GM19193 (cell line): ENCODE measurements around the gene KIR3DL3.
"Not testable (repeated sequence)": the region's sequence is repeated elsewhere in the genome, so short reads cannot be mapped to it uniquely, and the experiment has no call there.

Experiments
- POLR2A ChIP-seq: IDR thresholded peaks from 4 replicates; pipeline ENCODE4 v1.6.1; 2011; ENCODE audit not compliant: insufficient read depth, insufficient read length; ENCODE audit errors: extremely low read depth

KIR3DL3 gene

DNA sequence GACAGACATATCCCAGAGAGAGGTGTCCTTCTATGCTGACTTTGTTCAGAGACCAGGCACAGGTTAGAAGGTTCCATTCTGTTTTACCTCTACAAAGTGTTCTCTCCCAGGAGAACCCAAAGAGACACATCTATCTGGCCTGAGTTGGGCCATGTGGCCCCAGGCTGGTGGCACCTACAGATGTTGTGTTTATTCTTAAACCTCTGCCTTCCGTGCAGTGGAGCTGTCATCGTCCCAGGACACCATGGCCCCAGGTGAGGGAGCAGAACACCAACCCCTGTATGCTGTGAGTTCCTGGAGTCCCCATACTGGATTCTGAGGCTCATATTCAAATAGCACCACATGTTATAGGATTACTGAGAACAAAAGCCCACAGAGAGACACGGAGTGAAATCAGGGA lies 3.9 kb downstream of the KIR3DL3 start:
- TF ChIP-seq POLR2A: no peak

DNA sequence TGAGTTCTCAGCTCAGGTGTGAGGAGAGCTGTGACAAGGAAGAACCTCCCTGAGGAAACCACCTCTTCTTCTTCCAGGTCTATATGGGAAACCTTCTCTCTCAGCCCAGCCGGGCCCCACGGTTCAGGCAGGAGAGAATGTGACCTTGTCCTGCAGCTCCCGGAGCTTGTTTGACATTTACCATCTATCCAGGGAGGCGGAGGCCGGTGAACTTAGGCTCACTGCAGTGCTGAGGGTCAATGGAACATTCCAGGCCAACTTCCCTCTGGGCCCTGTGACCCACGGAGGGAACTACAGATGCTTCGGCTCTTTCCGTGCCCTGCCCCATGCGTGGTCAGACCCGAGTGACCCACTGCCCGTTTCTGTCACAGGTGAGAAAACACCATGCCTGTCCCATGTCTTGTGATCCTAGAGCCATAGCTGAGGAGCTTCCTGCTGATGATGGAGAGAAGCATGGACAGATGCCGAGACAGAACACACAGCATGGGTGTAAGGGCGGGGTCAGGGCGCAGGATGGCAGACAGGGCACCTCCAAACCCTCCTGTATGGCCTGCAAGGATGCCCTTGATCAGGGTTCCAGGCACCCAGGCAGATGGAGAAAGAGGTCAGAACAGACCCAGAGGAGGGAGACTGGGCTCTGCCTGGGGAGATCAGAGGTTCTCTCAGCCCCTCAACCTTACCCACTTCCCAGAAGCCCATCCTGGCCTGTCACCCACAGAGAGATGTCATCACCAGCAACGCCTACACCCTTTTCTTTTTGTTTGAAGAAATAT lies 5.4 kb downstream of the KIR3DL3 start:
- TF ChIP-seq POLR2A: no peak

DNA sequence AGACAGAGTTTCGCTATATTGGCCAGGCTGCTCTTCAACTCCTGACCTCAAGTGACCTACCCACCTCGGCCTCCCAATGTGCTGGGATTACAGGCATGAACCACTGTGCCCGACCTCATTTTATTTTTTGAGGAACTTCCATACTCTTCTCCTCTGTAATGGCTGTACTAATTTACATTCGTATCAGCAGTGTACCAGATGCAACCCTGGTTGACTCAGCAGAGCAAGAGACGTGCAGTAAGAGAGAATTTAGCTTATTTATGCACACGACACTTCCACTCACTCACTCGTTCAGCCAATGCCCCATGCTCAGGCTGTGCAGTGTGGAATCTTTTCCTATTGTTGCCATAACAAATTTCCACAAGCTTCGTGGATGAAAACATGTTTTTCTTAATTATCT lies 6.9 kb downstream of the KIR3DL3 start:
- TF ChIP-seq POLR2A: no peak

DNA sequence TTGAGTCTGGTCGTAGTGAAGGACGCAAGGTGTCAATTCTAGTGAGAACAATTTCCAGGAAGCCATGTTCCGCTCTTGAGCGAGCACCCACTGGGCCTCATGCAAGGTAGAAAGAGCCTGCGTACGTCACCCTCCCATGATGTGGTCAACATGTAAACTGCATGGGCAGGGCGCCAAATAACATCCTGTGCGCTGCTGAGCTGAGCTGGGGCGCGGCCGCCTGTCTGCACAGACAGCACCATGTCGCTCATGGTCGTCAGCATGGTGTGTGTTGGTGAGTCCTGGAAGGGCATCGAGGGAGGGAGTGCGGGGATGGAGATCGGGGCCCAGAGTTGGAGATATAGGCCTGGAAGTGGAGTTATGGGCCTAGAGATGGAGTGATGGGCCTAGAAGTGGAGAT lies 14.1 kb downstream of the KIR3DL3 start, which contains the start of gene KIR2DL3:
TSS of gene KIR2DL3 (plus strand) at position 208 of the 400 bp plus-strand sequence. CDS start at position 241, 33 bp downstream.
- TF ChIP-seq POLR2A: not testable (repeated sequence)

DNA sequence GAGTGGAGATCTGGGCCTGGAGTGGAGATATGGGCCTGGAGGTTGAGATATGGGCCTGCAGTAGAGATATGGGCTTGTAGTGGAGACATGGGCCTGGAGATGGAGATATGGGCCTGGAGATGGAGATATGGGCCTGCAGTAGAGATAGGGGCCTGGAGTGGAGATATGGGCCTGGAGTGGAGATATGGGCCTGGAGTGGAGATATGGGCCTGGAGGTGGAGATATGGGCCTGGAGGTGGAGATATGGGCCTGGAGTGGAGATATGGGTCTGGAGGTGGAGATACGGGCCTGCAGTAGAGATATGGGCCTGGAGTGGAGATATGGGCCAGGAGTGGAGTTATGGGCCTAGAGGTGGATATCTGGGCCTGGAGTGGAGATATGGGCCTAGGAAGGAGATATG lies 14.5 kb downstream of the KIR3DL3 start:
- no peak for TF ChIP-seq POLR2A

DNA sequence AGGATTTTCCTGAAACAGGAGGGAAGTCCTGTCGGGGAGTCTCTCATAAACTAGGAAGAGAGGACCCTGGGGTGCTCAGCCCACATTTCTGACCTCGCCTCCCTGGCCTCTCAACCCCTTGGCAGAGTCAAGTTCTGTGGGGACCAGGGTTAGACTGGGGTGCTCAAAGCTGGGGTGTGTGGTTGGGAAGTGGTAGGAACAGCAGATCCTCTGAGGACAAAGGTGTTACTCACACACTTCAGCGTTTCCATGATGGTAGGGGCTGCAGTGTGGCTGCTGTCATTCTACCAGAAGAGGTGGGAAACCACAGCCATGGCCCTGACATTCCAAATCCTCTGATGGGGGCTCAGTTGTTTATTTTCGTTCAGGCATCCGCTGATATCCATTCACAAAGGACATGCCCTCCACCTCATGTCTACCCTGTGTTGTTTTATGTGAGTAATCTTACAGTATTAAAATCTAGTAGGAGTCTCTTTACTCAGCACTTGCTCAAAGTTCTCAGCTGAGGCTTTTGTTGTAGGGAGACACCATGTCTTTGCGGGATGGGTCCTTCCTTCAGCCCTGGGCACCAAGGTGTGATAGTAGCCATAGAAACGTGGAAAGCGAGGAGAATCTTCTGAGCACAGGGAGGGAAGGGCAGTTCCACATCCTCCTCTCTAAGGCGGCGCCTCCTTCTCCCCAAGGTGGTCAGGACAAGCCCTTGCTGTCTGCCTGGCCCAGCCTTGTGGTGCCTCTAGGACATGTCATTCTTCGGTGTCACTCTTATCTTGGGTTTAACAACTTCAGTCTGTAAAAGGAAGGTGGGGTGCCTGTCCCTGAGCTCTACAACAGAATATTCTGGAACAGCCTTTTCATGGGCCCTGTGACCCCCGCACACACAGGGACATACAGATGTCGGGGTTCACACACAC lies 15.6 kb downstream of the KIR3DL3 start:
- no peak for TF ChIP-seq POLR2A

DNA sequence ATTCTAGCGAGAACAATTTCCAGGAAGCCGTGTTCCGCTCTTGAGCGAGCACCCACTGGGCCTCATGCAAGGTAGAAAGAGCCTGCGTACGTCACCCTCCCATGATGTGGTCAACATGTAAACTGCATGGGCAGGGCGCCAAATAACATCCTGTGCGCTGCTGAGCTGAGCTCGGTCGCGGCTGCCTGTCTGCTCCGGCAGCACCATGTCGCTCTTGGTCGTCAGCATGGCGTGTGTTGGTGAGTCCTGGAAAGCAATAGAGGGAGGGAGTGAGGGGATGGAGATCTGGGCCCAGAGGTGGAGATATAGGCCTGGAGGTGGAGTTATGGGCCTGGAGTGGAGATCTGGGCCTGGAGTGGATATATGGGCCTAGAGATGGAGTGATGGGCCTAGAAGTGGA lies 45.4 kb downstream of the KIR3DL3 start, which contains the start of gene KIR2DL1:
TSS of gene KIR2DL1 (plus strand) at position 148 of the 400 bp plus-strand sequence. CDS start at position 206, 58 bp downstream.
- TF ChIP-seq POLR2A: not testable (repeated sequence)
